Ectodermal cell (in vitro differentiated cells): ENCODE results near the gene MRPL12.
A peak's percentile ranks its signal among the peaks of the same experiment; 100 is the strongest.

ENCODE experiments used
- H3K27ac ChIP-seq: 2 replicates; pipeline ENCODE4 v1.7.0; 2013; ENCODE audit warnings: mild to moderate bottlenecking, low read depth, low read length; ENCODE audit not compliant: insufficient read depth, poor library complexity, severe bottlenecking
- H3K27me3 ChIP-seq: 2 replicates; pipeline ENCODE4 v1.7.0; 2013; ENCODE audit warnings: mild to moderate bottlenecking, low read length; ENCODE audit not compliant: insufficient read depth, control insufficient read depth, poor library complexity, severe bottlenecking
- H3K36me3 ChIP-seq: one replicate; pipeline ENCODE4 v1.7.0; 2013; ENCODE audit warnings: low read length; ENCODE audit not compliant: control insufficient read depth, insufficient read depth
- H3K4me1 ChIP-seq: one replicate; pipeline ENCODE4 v1.7.0; 2013; ENCODE audit warnings: low read length; ENCODE audit not compliant: control insufficient read depth, insufficient read depth
- H3K4me3 ChIP-seq: 2 replicates; pipeline ENCODE4 v1.7.0; 2013; ENCODE audit warnings: low read depth, low read length, control low read depth; ENCODE audit not compliant: insufficient read depth
- H3K9me3 ChIP-seq: 2 replicates; pipeline ENCODE4 v1.7.0; 2013; ENCODE audit warnings: mild to moderate bottlenecking, low read length, moderate library complexity; ENCODE audit not compliant: control insufficient read depth
- WGBS, 2 experiments: methylation state at CpG; one replicate each; pipeline ENCODE4 v1.1.7; 2013; ENCODE audit warnings: missing lambda C conversion rate in 2 of 2; 5-methylcytosine and 5-hydroxymethylcytosine counted together

Gene MRPL12

DNA sequence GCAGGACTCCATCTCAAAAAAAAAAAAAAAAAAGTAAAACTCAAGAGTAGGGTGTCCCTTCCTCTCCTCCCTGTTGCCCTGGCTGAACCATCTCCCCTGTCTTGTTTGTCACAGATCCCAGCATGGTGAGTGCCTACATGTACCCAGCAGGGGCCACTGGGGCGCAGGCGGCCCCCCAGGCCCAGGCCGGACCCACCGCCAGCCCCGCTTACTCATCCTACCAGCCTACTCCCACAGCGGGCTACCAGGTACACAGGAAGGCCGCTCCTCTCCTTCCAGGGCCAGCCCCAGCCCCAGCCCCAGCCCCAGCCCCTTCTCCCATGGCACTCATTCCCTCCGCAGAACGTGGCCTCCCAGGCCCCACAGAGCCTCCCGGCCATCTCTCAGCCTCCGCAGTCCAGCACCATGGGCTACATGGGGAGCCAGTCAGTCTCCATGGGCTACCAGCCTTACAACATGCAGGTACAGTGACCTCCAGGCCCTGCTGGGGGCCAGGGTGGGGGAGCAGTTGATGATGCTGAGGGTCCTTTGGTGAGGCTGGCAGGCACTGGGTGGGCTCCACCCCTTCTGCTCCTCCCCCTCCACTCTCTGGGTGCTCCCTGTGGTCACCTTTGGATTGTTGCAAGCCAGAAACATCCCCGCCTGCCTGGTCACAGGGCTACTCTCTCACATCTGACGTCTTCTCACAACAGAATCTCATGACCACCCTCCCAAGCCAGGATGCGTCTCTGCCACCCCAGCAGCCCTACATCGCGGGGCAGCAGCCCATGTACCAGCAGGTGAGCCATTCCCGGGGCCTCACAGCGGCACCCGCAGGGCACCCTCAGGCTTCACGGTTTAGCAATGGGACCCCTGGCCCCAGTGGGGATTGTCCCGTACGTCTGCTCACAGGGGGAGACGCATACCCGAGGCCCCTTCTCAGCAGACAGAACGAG, 2.5 kb upstream of the MRPL12 start:
- Histone ChIP-seq H3K36me3 (peaks cover 33% of the 10 kb centered on the region), H3K27ac (no peak overlapping the region), H3K4me1 (peaks cover 15% of the 10 kb centered on the region), H3K27me3 (no peaks in the 10 kb centered on the region), H3K4me3 (no peak overlapping the region), H3K9me3 (no peaks in the 10 kb centered on the region)
- WGBS, 2 experiments = 94 to 95% methylated on average over 25 of the region's 25 CpGs

DNA sequence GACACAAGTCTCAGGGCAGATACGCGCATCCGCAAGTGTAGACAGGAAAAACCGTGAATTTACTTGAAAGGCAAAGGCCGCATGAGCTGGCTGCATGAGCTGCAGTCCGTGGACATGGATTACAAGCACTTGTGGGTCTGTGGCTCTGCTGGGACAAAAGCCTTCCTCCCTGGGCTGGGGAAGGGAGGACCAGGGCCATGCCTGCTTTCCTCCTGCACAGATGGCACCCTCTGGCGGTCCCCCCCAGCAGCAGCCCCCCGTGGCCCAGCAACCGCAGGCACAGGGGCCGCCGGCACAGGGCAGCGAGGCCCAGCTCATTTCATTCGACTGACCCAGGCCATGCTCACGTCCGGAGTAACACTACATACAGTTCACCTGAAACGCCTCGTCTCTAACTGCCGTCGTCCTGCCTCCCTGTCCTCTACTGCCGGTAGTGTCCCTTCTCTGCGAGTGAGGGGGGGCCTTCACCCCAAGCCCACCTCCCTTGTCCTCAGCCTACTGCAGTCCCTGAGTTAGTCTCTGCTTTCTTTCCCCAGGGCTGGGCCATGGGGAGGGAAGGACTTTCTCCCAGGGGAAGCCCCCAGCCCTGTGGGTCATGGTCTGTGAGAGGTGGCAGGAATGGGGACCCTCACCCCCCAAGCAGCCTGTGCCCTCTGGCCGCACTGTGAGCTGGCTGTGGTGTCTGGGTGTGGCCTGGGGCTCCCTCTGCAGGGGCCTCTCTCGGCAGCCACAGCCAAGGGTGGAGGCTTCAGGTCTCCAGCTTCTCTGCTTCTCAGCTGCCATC, 1.7 kb upstream of the MRPL12 start:
- Histone ChIP-seq H3K27ac (no peak overlapping the region), H3K9me3 (no peaks in the 10 kb centered on the region), H3K4me1 (peaks cover 15% of the 10 kb centered on the region), H3K4me3 (peak overlapping the region; percentile 99), H3K36me3 (peaks cover 32% of the 10 kb centered on the region), H3K27me3 (no peaks in the 10 kb centered on the region)
- WGBS, 2 experiments = 89 to 92% methylated on average over 23 of the region's 23 CpGs

DNA sequence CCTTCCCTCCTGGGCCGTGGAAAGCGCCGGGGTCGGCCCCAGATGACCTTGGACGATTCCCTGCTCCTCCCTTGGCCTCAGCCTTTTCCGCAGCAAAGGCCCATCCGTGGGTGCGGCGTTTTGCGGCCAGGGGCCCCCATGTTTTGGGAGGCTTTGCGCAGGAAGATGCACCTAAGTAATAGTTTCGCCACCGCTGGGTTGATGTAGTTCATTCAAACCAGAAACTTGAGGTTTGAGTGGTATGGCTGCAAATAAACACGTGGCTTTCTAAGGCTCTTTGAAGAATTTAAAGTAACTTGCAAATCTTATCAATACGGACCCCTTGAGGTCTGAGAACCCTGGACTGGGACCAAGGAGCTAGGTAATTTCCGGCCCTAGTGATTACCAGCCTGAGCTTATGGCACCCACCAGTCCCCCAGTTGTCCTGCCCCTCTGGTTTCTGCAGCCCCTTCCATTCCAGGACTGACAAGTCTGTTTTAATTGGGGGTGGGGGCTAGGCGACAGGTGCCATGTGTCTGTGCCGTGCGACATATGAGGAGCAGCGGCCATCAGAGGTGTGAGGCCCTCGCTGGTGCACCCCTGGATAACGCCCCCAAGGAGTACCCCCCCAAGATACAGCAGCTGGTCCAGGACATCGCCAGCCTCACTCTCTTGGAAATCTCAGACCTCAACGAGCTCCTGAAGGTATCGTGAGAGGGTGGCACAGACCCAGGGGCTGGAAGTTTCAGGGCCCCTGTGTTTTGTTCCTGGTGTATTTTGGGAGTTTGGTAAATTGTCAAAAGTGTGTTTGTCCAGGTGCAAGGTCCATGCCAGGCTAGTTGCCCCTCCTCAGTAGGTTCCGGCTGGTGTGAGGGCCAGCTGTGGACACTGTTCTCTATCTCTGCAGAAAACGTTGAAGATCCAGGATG, 834 bp downstream of the MRPL12 start:
- H3K27ac ChIP-seq = no peak overlapping the region

DNA sequence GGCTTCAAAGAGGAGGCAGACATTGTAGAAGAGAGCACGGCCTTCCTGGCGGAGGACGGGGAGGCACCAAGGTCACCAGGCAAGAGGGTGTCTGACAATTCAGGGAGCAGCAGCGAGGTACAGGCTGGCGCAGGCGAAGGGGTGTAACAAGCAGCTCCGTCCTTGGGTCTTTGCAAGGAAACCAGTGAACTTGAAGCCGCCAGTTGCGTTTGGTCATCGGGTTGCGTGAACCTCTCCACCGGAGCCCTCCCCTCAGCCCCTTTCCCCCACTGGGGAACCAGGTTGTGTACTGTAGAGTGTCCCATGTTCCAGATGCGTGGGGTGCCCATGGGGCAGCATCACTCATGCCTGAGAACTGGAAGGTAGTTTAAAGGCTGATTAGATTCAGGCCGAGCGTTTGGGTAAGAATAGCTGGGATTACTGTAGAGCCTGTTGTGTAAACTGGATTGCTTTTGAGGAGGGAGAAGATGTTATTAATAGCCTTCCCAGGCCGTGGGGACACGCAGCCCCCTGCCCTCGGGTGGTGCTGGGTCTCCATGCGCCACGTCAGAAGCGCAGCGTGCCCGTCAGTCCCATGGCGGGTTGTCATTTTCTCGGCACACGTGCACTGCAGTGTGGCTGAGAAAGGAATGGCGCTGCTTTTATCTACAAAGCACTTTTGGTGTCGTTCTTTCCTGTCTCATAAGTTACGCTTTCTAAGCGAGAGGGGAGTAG, 2.5 kb downstream of the MRPL12 start:
- H3K4me1 ChIP-seq = peaks cover 25% of the 10 kb centered on the region
- peaks cover 10% of the 10 kb centered on the region for H3K27me3 ChIP-seq
- H3K36me3 ChIP-seq = peaks cover 27% of the 10 kb centered on the region
- H3K4me3 ChIP-seq = no peak overlapping the region
- H3K27ac ChIP-seq = no peak overlapping the region
- WGBS, 2 experiments = 96 to 97% methylated on average over 30 of the region's 30 CpGs
- H3K9me3 ChIP-seq = no peaks in the 10 kb centered on the region

More for the DNA sequence above, 834 bp downstream of the MRPL12 start:
- H3K36me3 ChIP-seq = peaks cover 33% of the 10 kb centered on the region
- WGBS, 2 experiments = 37 to 38% methylated on average over 27 of the region's 27 CpGs
- no peaks in the 10 kb centered on the region for H3K27me3 ChIP-seq
- H3K4me1 ChIP-seq = peaks cover 15% of the 10 kb centered on the region
- peak overlapping the region; percentile 99 for H3K4me3 ChIP-seq
- H3K9me3 ChIP-seq = no peaks in the 10 kb centered on the region

DNA sequence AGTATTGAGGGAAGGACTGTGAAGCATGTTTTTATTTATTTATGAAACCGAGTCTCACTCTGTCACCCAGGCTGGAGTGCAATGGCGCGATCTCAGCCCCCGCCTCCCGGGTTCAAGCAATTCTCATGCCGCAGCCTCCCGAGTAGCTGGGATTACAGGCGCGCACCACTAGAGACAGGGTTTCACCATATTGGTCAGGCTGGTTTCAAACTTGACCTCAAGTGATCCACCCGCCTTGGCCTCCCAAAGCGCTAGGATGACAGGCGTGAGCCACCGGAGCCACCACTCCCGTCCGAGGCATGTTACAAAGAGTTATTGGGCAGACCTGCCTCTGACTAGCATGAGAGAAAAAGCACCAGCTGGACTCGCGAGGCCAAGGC, 3.1 kb downstream of the MRPL12 start:
- Histone ChIP-seq H3K27ac (no peak overlapping the region), H3K4me3 (no peak overlapping the region), H3K36me3 (peaks cover 23% of the 10 kb centered on the region), H3K9me3 (no peaks in the 10 kb centered on the region), H3K27me3 (peaks cover 15% of the 10 kb centered on the region), H3K4me1 (peaks cover 30% of the 10 kb centered on the region)
- 95 to 96% methylated on average over 17 of the region's 17 CpGs for WGBS, 2 experiments

DNA sequence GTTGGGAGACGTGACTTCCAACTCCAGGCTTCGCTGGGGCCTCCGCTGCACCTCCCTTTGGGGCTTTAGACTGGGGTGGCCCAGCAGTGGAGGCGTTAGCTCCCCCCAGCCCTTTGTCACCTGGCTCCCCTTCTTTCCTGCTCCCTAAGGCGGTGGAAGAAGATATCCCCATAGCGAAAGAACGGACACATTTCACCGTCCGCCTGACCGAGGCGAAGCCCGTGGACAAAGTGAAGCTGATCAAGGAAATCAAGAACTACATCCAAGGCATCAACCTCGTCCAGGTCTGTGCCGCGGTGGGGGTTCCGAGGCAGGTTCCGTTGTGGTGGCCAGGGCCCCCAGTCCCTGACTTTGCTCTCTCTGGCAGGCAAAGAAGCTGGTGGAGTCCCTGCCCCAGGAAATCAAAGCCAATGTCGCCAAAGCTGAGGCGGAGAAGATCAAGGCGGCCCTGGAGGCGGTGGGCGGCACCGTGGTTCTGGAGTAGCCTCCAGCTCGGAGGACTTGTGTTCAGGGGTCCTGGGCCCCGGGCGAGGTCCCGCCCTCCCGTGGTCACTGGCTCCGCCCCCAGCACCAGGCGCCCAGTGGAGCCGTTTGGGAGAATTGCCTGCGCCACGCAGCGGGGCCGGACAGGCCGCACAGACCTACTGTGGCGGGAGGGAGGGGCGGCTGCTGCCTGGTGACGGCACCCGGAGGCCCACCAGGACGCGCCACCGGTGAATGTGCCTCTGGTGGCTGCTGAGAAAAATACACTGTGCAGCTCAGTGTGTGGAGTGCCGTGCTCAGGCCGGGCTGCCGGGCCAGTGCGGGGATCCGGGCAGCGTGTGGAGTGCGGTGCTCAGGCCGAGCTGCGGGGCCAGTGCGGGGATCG, 3.8 kb downstream of the MRPL12 start:
- WGBS, 2 experiments = 95% methylated on average over 54 of the region's 54 CpGs
- peaks cover 17% of the 10 kb centered on the region for H3K36me3 ChIP-seq
- H3K4me3 ChIP-seq = no peak overlapping the region
- no peaks in the 10 kb centered on the region for H3K9me3 ChIP-seq
- peaks cover 26% of the 10 kb centered on the region for H3K4me1 ChIP-seq
- H3K27ac ChIP-seq = no peak overlapping the region
- peaks cover 23% of the 10 kb centered on the region for H3K27me3 ChIP-seq

DNA sequence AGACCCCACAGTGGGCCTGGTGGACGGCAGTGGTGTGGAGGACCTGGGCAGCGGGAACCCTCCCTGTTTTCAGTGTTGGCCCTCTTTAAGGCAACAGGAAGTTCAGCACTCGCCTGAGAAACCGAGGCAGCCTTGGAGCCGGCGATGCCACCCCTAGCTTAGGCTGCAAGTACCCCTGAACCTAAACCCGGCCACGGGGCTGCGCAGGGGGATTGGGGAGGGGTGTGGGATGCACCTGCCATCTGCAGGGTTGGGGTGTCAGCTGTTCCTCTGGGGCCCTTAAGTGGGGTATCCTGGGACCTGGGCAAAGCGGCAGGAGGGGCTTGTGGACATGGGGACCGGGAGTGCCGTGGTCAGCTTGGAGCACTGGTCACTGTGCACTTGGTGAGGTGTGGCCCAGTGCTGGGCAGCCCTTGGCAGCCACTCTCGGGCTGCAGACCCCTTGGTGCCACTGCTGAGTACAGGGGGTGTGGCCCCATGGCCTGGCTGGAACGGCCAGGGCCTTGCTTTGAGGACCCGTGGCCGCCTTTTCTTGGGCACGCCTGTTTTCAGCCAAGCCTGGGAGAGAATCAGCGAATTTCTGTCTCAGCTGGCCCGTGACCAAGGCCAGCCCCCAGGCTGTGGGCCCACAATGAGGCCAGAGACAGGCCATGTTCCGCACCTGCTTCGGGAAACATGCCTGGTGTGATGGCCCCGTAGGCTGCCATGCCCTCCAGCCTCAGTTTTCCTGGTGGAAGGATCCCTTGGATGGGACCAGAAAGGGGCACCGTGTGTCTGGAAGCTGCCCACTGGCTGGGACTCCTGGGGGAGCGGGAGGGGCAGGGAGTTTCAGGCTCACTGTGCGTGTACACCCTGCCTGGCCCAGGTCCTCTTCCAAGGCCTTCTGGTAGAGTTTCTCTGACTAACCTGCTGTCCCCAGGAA, 4.8 kb downstream of the MRPL12 start:
- 94 to 96% methylated on average over 25 of the region's 25 CpGs for WGBS, 2 experiments
- Histone ChIP-seq H3K9me3 (no peaks in the 10 kb centered on the region), H3K4me1 (peaks cover 27% of the 10 kb centered on the region), H3K27me3 (peaks cover 23% of the 10 kb centered on the region), H3K4me3 (no peak overlapping the region), H3K36me3 (peaks cover 17% of the 10 kb centered on the region), H3K27ac (no peak overlapping the region)

DNA sequence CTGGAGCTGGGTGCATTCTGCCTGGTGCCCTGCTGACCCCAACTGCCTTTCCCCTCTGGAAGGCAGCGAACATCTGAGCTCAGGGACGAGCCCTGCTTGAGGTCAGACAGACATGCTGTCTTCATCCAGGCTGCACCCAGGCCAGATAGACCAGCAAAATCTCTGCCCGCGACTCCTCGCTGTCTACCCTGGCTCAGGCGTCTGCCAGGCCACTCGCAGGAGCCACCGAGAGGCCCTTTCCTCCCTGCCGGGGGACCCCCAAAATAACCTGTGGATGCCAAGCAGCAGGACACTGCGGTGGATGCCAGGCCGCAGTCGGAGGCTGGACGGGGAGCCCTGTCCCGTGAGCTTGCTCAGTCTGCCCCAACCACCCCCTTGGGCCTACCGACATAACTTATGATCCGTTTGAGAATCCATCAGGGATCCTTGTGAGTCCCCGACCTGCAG, 5.6 kb downstream of the MRPL12 start:
- H3K4me1 ChIP-seq = peaks cover 34% of the 10 kb centered on the region
- no peaks in the 10 kb centered on the region for H3K9me3 ChIP-seq
- 92 to 94% methylated on average over 17 of the region's 17 CpGs for WGBS, 2 experiments
- no peak overlapping the region for H3K27ac ChIP-seq
- peaks cover 23% of the 10 kb centered on the region for H3K27me3 ChIP-seq
- H3K36me3 ChIP-seq = peaks cover 17% of the 10 kb centered on the region
- H3K4me3 ChIP-seq = no peak overlapping the region
